H1 (cell line): ENCODE measurements around the gene TMEM59L. TPM values are rescaled to one million over a fixed set of nuclear protein-coding genes. Genes with fewer than 3 reads are reported as not detected.

ENCODE experiments used
- CREB1 ChIP-seq: IDR thresholded peaks from 2 replicates; pipeline ENCODE4 v1.6.1; 2012; ENCODE audit warnings: inconsistent platforms
- EZH2 ChIP-seq: fragments of 200-600 bp; sonication (generic); IDR thresholded peaks from 2 replicates; pipeline ENCODE4 v1.7.1; 2012; ENCODE audit warnings: low read depth, mild to moderate bottlenecking, moderate library complexity, low read length, inconsistent platforms; ENCODE audit not compliant: severe bottlenecking
- KDM1A ChIP-seq: fragments of 200-600, 300-600 bp; sonication (generic); IDR thresholded peaks from 2 replicates; pipeline ENCODE4 v1.7.1; 2016; ENCODE audit warnings: mild to moderate bottlenecking, low read length, borderline replicate concordance
- SP1 ChIP-seq: IDR thresholded peaks from 2 replicates; pipeline ENCODE4 v1.6.1; 2011; ENCODE audit warnings: low read depth, low read length
- TAF7 ChIP-seq: optimal IDR thresholded peaks from 2 replicates; pipeline ENCODE3; 2011; ENCODE audit warnings: low read depth, mild to moderate bottlenecking, inconsistent platforms, low read length, moderate library complexity, borderline replicate concordance
- polyA plus RNA-seq, 7 experiments: library from polyadenylated mRNA; depleted of rRNA in 3 of 7; stranded (reverse) in 5 of 7; unstranded in 2 of 7; fragments of >200 nt in 5 of 7; fragments of 200-250 nt in 2 of 7; gene quantifications; 1 replicate in 5 of 7; 2 replicates in 1 of 7; 4 replicates in 1 of 7; pipeline versions ENCODE4 v1.2.1 to v1.2.3, GENCODE V29; 2011 to 2013; ENCODE audit warnings: missing spikeins in 2 of 7, mixed read lengths in 2 of 7
- total RNA-seq: library from RNA; stranded (reverse); fragmentation: NEBNext Ultra II Directional; extraction: Animal tissue kit (Norgen Biotek cat#: 25700); gene quantifications from 2 replicates; pipeline ENCODE4 v1.2.1, GENCODE V29; 2021
- TF ChIP-seq, protein P1 (sequence below): IDR thresholded peaks from 2 replicates; pipeline ENCODE4 v1.6.1; 2012; ENCODE audit warnings: inconsistent platforms

TMEM59L gene
- total and polyA plus RNA-seq, 2 of the 8 experiments (the other 6 are each of a cell fraction or from before 2014, with no cell fraction given): 4.0 to 12.2 TPM

DNA sequence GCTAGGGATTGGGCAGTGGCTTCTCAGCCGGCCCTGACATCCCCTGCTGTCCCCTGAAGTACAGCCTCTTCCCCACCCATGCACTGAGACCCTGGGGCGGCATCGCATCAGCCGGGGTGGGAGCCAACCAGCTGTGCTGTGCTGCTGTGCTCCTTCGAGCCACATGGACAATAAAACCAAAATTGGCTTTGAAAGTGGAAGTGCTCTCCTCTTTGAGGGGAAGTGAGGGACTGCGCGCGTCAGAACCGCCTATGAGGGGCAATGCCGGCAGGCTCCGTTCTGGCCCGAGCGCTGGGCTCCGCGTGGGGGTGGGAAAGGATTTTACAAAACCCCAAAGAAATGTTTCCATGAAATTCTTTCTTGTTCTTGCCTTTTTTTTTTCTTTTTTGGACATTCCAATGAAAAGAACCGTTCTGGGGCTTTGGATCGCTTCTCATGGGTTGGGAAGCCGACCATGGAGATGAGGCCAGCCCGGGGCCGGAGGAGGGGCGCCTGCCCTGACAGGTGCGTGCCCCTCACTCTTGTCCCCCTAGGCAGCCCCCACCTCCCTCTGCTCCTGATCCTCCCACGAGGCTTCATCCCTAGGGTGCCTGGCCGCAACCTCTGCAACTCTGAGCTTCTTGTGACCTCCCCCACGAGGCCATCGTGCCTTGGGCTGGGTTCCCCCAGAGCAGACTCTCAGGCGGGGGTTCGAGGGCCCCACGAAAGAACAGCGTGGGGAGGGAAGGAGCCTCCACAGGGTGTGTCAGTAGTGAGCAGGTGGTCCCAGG lies 46.8 kb downstream of the TMEM59L start (continued):
- TF ChIP-seq KDM1A (no peak), TAF7 (no peak), SP1 (no peak), EZH2 (no peak), CREB1 (no peak)
- TF ChIP-seq, protein P1, sequence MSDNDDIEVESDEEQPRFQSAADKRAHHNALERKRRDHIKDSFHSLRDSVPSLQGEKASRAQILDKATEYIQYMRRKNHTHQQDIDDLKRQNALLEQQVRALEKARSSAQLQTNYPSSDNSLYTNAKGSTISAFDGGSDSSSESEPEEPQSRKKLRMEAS: no peak
